MM.1S (cell line): ENCODE data around the gene AZU1.
"Not testable (repeated sequence)": the region's sequence is repeated elsewhere in the genome, so short reads cannot be mapped to it uniquely, and the experiment has no call there.

ENCODE experiments used
- DNase-seq: peaks from one replicate; pipeline ENCODE4 v3.0.0-alpha.2; 2015
- H2AFZ ChIP-seq: fragments of 300-600 bp; sonication (generic); 2 replicates; pipeline ENCODE4 v1.6.0; 2016; ENCODE audit warnings: antibody characterized with exemption, low read length
- H3F3A ChIP-seq: fragments of 300-600 bp; sonication (generic); 2 replicates; pipeline ENCODE4 v1.6.1; 2016; ENCODE audit warnings: mild to moderate bottlenecking, antibody characterized with exemption, low read length, moderate library complexity, mixed read lengths; ENCODE audit not compliant: insufficient read depth
- H3K27ac ChIP-seq: fragments of 300-600 bp; sonication (generic); 2 replicates; pipeline ENCODE4 v1.5.1; 2016; ENCODE audit warnings: mild to moderate bottlenecking, low read length
- H3K27me3 ChIP-seq: fragments of 300-600 bp; sonication (generic); replicated peaks from 2 replicates; pipeline ENCODE4 v1.6.0; 2016; ENCODE audit warnings: low read length; ENCODE audit not compliant: insufficient read depth
- H3K36me3 ChIP-seq: fragments of 300-600 bp; sonication (generic); replicated peaks from 2 replicates; pipeline ENCODE4 v1.6.1; 2016; ENCODE audit warnings: mild to moderate bottlenecking, low read length, mixed read lengths; ENCODE audit not compliant: insufficient read depth
- H3K4me1 ChIP-seq: fragments of 300-600 bp; sonication (generic); 2 replicates; pipeline ENCODE4 v1.6.1; 2016; ENCODE audit warnings: low read length, mixed read lengths
- H3K4me2 ChIP-seq: fragments of 300-600 bp; sonication (generic); 2 replicates; pipeline ENCODE4 v1.6.0; 2016; ENCODE audit warnings: low read depth, low read length
- H3K4me3 ChIP-seq: fragments of 300-600 bp; sonication (generic); 2 replicates; pipeline ENCODE4 v1.5.1; 2016; ENCODE audit warnings: low read length, mixed read lengths
- H3K79me2 ChIP-seq: fragments of 300-600 bp; sonication (generic); 2 replicates; pipeline ENCODE4 v1.6.1; 2016; ENCODE audit warnings: mixed run types, low read length, mixed read lengths
- H3K9ac ChIP-seq: fragments of 300-600 bp; sonication (generic); 2 replicates; pipeline ENCODE4 v1.6.1; 2016; ENCODE audit warnings: low read length, mixed read lengths
- H3K9me2 ChIP-seq: fragments of 300-600 bp; sonication (generic); replicated peaks from 2 replicates; pipeline ENCODE4 v1.6.1; 2016; ENCODE audit warnings: mild to moderate bottlenecking, low read length, mixed read lengths; ENCODE audit not compliant: insufficient read depth
- H3K9me3 ChIP-seq: fragments of 300-600 bp; sonication (generic); replicated peaks from 2 replicates; pipeline ENCODE4 v1.6.1; 2016; ENCODE audit warnings: mild to moderate bottlenecking, low read length, mixed read lengths; ENCODE audit not compliant: insufficient read depth
- H4K20me1 ChIP-seq: fragments of 300-600 bp; sonication (generic); 2 replicates; pipeline ENCODE4 v1.6.1; 2016; ENCODE audit warnings: mild to moderate bottlenecking, low read length, moderate library complexity, mixed read lengths; ENCODE audit not compliant: insufficient read depth
- CTCF ChIP-seq: fragments of 300-600 bp; sonication (generic); IDR thresholded peaks from 2 replicates; pipeline ENCODE4 v1.5.1; 2016; ENCODE audit warnings: antibody characterized with exemption, low read length, mixed read lengths
- EZH2 ChIP-seq: fragments of 300-600 bp; sonication (generic); optimal IDR thresholded peaks from 2 replicates; pipeline ENCODE3; 2017; ENCODE audit warnings: low read depth, mild to moderate bottlenecking, antibody characterized with exemption, low read length, mixed read lengths
- EZH2phosphoT487 ChIP-seq: fragments of 300-600 bp; sonication (generic); IDR thresholded peaks from 2 replicates; pipeline ENCODE4 v1.6.1; 2018; ENCODE audit warnings: antibody characterized with exemption, low read length

Gene AZU1

GRCh38 chr19:875265-875879 is 47.7 kb downstream of the AZU1 start:
- TF ChIP-seq EZH2 (no peak), CTCF (no peak), EZH2phosphoT487 (no peak)
- H3K4me1 ChIP-seq, result 0 out of 2 replicates have a peak, but pooled peaks cover 7% of the 10 kb centered on the region
- no peaks in the 10 kb centered on the region for H4K20me1 ChIP-seq
- no peak for DNase-seq
- H2AFZ ChIP-seq, result no peak overlapping the region
- H3K9me3 ChIP-seq, result no peaks in the 10 kb centered on the region
- H3K79me2 ChIP-seq, result no peaks in the 10 kb centered on the region
- H3K4me3 ChIP-seq, result no peak overlapping the region
- H3K27me3 ChIP-seq, result no peaks in the 10 kb centered on the region
- H3K9ac ChIP-seq, result no peak overlapping the region
- H3K9me2 ChIP-seq, result no peaks in the 10 kb centered on the region
- H3F3A ChIP-seq, result peaks cover 8% of the 10 kb centered on the region; the same call in 1 of the 2 replicates
- H3K4me2 ChIP-seq, result no peak overlapping the region
- H3K36me3 ChIP-seq, result no peaks in the 10 kb centered on the region
- no peak overlapping the region for H3K27ac ChIP-seq

GRCh38 chr19:876089-876488 is 48.5 kb downstream of the AZU1 start:
- no peaks in the 10 kb centered on the region for H3K79me2 ChIP-seq
- no peaks in the 10 kb centered on the region for H3K36me3 ChIP-seq
- H3K27ac ChIP-seq, result no peak overlapping the region
- no peak overlapping the region for H3K9ac ChIP-seq
- no peaks in the 10 kb centered on the region for H3K9me3 ChIP-seq
- no peak overlapping the region for H2AFZ ChIP-seq
- no peak overlapping the region for H3K4me3 ChIP-seq
- H3K4me1 ChIP-seq, result 0 out of 2 replicates have a peak, but pooled peaks cover 7% of the 10 kb centered on the region
- H3K27me3 ChIP-seq, result no peaks in the 10 kb centered on the region
- TF ChIP-seq EZH2phosphoT487 (no peak), EZH2 (no peak), CTCF (no peak)
- no peak overlapping the region for H3K4me2 ChIP-seq
- no peak for DNase-seq
- H3K9me2 ChIP-seq, result no peaks in the 10 kb centered on the region
- no peaks in the 10 kb centered on the region for H4K20me1 ChIP-seq
- peaks cover 8% of the 10 kb centered on the region; the same call in 1 of the 2 replicates for H3F3A ChIP-seq

GRCh38 chr19:876780-877314 is 49.2 kb downstream of the AZU1 start:
- Histone ChIP-seq H3K4me1 (0 out of 2 replicates have a peak, but pooled peaks cover 7% of the 10 kb centered on the region), H3K4me3 (no peak overlapping the region), H3K27me3 (no peaks in the 10 kb centered on the region), H3K79me2 (no peaks in the 10 kb centered on the region), H2AFZ (no peak overlapping the region), H3K9me3 (no peaks in the 10 kb centered on the region), H3K36me3 (no peaks in the 10 kb centered on the region), H3K27ac (no peak overlapping the region), H3K9ac (no peak overlapping the region), H3K9me2 (no peaks in the 10 kb centered on the region), H3F3A (peaks cover 8% of the 10 kb centered on the region; the same call in 1 of the 2 replicates), H4K20me1 (no peaks in the 10 kb centered on the region), H3K4me2 (no peak overlapping the region)
- DNase-seq, result no peak
- no peak for TF ChIP-seq CTCF
- no peak for TF ChIP-seq EZH2
- no peak for TF ChIP-seq EZH2phosphoT487

- H3K36me3 ChIP-seq, H3K9me2 ChIP-seq: not testable (repeated sequence)
These were observed 50.5 kb downstream of the AZU1 start for GRCh38 chr19:877992-878660.

GRCh38 chr19:878751-879561 is 51.3 kb downstream of the AZU1 start:
- H3F3A ChIP-seq, H3K4me2 ChIP-seq, DNase-seq, H3K79me2 ChIP-seq, H3K27ac ChIP-seq, H4K20me1 ChIP-seq, H3K36me3 ChIP-seq, H2AFZ ChIP-seq, H3K4me3 ChIP-seq, H3K27me3 ChIP-seq, H3K9ac ChIP-seq, H3K9me2 ChIP-seq, H3K9me3 ChIP-seq, H3K4me1 ChIP-seq: not testable (repeated sequence)

More at GRCh38 chr19:877992-878660, 50.5 kb downstream of the AZU1 start:
- H3K27me3 ChIP-seq, H3K79me2 ChIP-seq, H3K4me2 ChIP-seq, H3K4me3 ChIP-seq, H3F3A ChIP-seq, DNase-seq, H3K4me1 ChIP-seq, H2AFZ ChIP-seq, H3K27ac ChIP-seq, H3K9me3 ChIP-seq, H4K20me1 ChIP-seq, H3K9ac ChIP-seq: not testable (repeated sequence)
